ENCODE results near the gene QSOX2.

Gene QSOX2, protein sequence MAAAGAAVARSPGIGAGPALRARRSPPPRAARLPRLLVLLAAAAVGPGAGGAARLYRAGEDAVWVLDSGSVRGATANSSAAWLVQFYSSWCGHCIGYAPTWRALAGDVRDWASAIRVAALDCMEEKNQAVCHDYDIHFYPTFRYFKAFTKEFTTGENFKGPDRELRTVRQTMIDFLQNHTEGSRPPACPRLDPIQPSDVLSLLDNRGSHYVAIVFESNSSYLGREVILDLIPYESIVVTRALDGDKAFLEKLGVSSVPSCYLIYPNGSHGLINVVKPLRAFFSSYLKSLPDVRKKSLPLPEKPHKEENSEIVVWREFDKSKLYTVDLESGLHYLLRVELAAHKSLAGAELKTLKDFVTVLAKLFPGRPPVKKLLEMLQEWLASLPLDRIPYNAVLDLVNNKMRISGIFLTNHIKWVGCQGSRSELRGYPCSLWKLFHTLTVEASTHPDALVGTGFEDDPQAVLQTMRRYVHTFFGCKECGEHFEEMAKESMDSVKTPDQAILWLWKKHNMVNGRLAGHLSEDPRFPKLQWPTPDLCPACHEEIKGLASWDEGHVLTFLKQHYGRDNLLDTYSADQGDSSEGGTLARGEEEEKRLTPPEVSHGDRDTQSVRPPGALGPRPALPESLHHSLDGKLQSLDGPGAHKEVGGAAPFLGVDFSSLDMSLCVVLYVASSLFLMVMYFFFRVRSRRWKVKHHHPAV

GRCh38 chr9:136245219-136246150 is at the start of gene QSOX2:
Gene QSOX2 (minus strand): TSS chr9:136245812. CDS start chr9:136245803, 9 bp downstream.
- DNase-seq (ENCODE audit: extremely low read depth, low read depth): no peak
- TF ChIP-seq CTCF (IDR thresholded peaks at IDR 0.05; ENCODE audit: low read depth, low read length, missing control alignments): no peak
- H3K4me3 ChIP-seq (replicated peaks; ENCODE audit: low read depth, low read length): peak within 1 kb of the TSS; percentile 86

DNA sequence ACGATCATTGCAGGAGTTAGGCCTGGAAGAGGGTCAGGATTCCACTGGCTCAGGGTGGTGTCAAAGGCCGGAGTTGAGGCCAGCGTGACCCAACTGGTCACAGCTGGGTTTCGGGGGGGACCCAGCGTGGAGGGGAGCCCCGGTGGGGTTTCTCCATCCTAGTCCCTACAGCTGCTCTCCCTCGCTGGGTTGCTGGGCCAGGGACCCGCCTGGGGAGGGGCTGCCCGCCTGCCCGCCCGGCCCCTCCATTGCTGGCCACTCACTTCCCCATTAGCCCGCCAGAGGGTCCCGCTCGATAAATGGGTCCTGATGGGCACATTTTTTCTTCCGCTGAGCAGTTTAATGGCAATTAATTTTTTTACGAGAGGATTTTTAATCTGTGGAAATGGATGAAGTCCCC is 49.4 kb upstream of the QSOX2 start:
- no peak for DNase-seq (ENCODE audit: extremely low read depth, low read depth)
- no peak for TF ChIP-seq CTCF (IDR thresholded peaks at IDR 0.05; ENCODE audit: low read depth, low read length, missing control alignments)

GRCh38 chr9:136294437-136294836 is 48.8 kb upstream of the QSOX2 start:
- DNase-seq (ENCODE audit: extremely low read depth, low read depth): no peak
- no peak overlapping the region for H3K4me3 ChIP-seq (replicated peaks; ENCODE audit: low read depth, low read length)
- TF ChIP-seq CTCF (IDR thresholded peaks at IDR 0.05; ENCODE audit: low read depth, low read length, missing control alignments): no peak

More for the DNA sequence above, 49.4 kb upstream of the QSOX2 start:
- no peak overlapping the region for H3K4me3 ChIP-seq (replicated peaks; ENCODE audit: low read depth, low read length)

DNA sequence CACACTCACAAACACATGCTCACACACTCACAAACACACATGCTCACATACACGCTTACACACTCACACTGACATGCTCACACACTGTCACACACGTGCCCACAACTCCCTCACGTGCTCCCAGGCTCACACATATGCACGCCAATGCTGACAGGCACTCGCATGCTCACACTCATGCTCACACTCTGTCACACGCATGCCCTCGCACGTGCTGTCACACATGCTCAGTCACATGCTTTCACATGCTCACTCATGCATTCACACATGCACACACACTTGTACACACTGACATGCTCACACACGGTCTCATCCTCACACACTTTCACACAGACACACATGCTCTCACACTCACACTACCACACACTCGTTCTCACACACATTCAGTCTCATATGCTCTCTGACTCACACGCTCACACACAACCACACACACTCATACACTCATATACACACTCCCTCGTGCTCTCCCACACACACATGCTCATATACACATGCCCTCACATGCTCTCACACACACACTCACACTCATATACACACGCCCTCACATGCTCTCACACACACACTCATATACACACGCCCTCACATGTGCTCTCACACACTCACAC is 48.0 kb upstream of the QSOX2 start:
- DNase-seq (ENCODE audit: extremely low read depth, low read depth): no peak
- no peak for TF ChIP-seq CTCF (IDR thresholded peaks at IDR 0.05; ENCODE audit: low read depth, low read length, missing control alignments)
- no peak overlapping the region for H3K4me3 ChIP-seq (replicated peaks; ENCODE audit: low read depth, low read length)

DNA sequence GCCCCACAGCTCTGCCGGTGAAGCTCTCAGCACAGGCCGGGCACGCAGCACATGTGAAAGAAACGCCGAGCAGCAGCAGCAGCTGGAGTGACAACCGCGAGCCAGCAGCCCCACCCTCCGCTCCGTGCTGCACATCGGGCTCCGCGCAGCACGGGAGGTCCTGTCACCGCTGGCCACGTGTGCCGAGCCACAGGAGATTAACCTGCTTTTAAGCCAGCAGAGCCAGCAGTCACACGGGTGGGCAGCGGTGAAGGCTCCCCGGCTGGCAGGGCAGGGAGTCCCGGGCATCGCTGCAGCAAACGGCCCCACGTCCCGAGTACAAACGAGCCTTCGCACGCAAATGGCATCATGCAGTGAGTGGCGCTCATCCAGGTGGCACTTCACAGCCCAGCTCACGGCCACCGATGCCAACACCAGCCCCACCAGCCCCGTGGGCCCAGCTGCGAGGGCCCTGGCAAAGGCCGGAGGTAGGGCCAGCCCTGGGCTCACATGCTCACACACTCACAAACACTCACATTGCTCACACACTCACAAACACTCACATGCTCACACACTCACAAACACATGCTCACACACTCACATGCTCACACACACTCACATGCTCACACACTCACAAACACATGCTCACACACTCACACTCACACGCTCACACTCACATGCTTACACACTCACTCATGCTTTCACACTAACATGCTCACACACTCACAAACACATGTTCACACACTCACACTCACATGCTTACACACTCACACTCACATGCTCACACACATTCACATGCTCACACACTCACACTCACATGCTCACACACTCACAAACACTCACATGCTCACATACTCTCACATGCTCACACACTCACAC is 47.2 kb upstream of the QSOX2 start:
- H3K4me3 ChIP-seq (replicated peaks; ENCODE audit: low read depth, low read length): no peak overlapping the region
- TF ChIP-seq CTCF (IDR thresholded peaks at IDR 0.05; ENCODE audit: low read depth, low read length, missing control alignments): no peak
- DNase-seq (ENCODE audit: extremely low read depth, low read depth): no peak

Measured in HFF-Myc (cell line).